WTC11 (cell line): ENCODE measurements around the gene MRNIP.

ENCODE experiments used
- CTCF ChIP-seq: fragments of 200-600 bp; IDR thresholded peaks from 2 replicates; pipeline ENCODE4 v1.8.0; 2022; ENCODE audit warnings: antibody characterized with exemption
- ELF4 ChIP-seq: sonication (generic); formaldehyde crosslinking; IDR thresholded peaks from 2 replicates; pipeline ENCODE4 v1.8.1; 2022; ENCODE audit warnings: low read depth, mild to moderate bottlenecking, moderate library complexity, missing genetic modification reagents
- ESRRA ChIP-seq: sonication (generic); formaldehyde crosslinking; IDR thresholded peaks from 2 replicates; pipeline ENCODE4 v1.8.1; 2022; ENCODE audit warnings: mild to moderate bottlenecking, missing genetic modification reagents, borderline replicate concordance
- FOXP1 ChIP-seq: sonication (generic); formaldehyde crosslinking; IDR thresholded peaks from 2 replicates; pipeline ENCODE4 v1.8.0; 2022; ENCODE audit warnings: missing genetic modification reagents, mild to moderate bottlenecking, moderate library complexity, borderline replicate concordance
- GABPB1 ChIP-seq: sonication (generic); formaldehyde crosslinking; IDR thresholded peaks from 2 replicates; pipeline ENCODE4 v1.8.1; 2023; ENCODE audit warnings: mild to moderate bottlenecking, missing genetic modification reagents
- IRF2 ChIP-seq: sonication (generic); formaldehyde crosslinking; IDR thresholded peaks from 2 replicates; pipeline ENCODE4 v1.8.0; 2022; ENCODE audit warnings: low read depth, missing genetic modification reagents, borderline replicate concordance
- MAX ChIP-seq: sonication (generic); formaldehyde crosslinking; IDR thresholded peaks from 2 replicates; pipeline ENCODE4 v1.8.0; 2022; ENCODE audit warnings: mild to moderate bottlenecking, missing genetic modification reagents
- PRDM15 ChIP-seq: sonication (generic); formaldehyde crosslinking; IDR thresholded peaks from 2 replicates; pipeline ENCODE4 v1.8.0; 2022; ENCODE audit warnings: missing genetic modification reagents
- RELA ChIP-seq: sonication (generic); formaldehyde crosslinking; IDR thresholded peaks from 2 replicates; pipeline ENCODE4 v1.8.1; 2022; ENCODE audit warnings: missing genetic modification reagents, mild to moderate bottlenecking, borderline replicate concordance
- SP1 ChIP-seq: sonication (generic); formaldehyde crosslinking; conservative IDR thresholded peaks from 2 replicates; pipeline ENCODE4 v1.8.1; 2022; ENCODE audit warnings: missing genetic modification reagents
- TCF7 ChIP-seq: sonication (generic); formaldehyde crosslinking; IDR thresholded peaks from 2 replicates; pipeline ENCODE4 v1.8.0; 2022; ENCODE audit warnings: mild to moderate bottlenecking, low read depth, missing genetic modification reagents, moderate library complexity
- ZNF512 ChIP-seq: sonication (generic); formaldehyde crosslinking; IDR thresholded peaks from 2 replicates; pipeline ENCODE4 v1.8.1; 2022; ENCODE audit warnings: missing genetic modification reagents, borderline replicate concordance
- ZSCAN18 ChIP-seq: fragments of 250-450 bp; sonication (Bioruptor Pico); IDR thresholded peaks from 2 replicates; pipeline ENCODE4 v2.1.2; 2022; ENCODE audit warnings: mild to moderate bottlenecking, moderate library complexity

- TF ChIP-seq CTCF (no peak), PRDM15 (CRISPR knock-in tag) (no peak), SP1 (CRISPR knock-in tag) (no peak), MAX (CRISPR knock-in tag) (no peak), ESRRA (CRISPR knock-in tag) (no peak), ELF4 (no peak), TCF7 (CRISPR knock-in tag) (no peak), ZNF512 (CRISPR knock-in tag) (no peak), IRF2 (no peak), ZSCAN18 (no peak), RELA (no peak), GABPB1 (no peak), FOXP1 (no peak)
Observed at GRCh38 chr5:179792612-179793467, 65.8 kb downstream of the MRNIP start.
